G401 (cell line): ENCODE data around the gene C5orf46. TPM values are rescaled to one million over a fixed set of nuclear protein-coding genes. Genes with fewer than 3 reads are reported as not detected.
"Not testable (repeated sequence)": the region's sequence is repeated elsewhere in the genome, so short reads cannot be mapped to it uniquely, and the experiment has no call there.

Experiments
- DNase-seq: peaks from one replicate; pipeline ENCODE4 v3.0.0-alpha.2; 2015; ENCODE audit warnings: low spot score
- in situ Hi-C: cut with HindIII; loops from 2 replicates; pipeline ENCODE4 v1.10.0; 2016; ENCODE audit warnings: low sequenced_read_pairs, mixed read lengths
- total RNA-seq: library from RNA; depleted of rRNA; stranded (reverse); fragments of >200 nt; shearing (Covaris generic); gene quantifications from 2 replicates; pipeline ENCODE4 v1.2.3, GENCODE V29; 2014

Gene C5orf46
- total RNA-seq, 1 experiment from 2014 or later: not detected

DNA sequence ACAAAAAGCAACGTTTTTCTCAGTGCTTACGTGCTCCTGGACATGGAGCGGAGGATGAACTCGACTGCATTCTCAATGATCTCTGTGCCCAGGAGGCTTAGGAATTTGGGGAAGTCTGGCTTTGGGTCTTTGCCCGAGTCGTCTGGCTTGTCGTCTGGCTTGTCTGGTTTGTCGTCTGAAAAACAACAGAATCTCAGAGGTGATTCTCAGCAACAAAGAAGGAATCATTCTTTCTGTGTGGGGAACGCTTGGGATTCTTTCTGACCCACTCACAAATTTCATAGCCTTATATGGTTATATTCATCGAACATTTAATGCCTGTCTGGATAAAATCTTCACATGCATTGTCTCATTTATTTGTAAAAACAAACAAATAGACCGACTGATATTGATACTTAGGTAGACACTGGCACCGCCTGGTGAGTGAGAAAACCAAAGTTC lies 4.7 kb downstream of the C5orf46 start:
- in situ Hi-C loops: no loop called here

DNA sequence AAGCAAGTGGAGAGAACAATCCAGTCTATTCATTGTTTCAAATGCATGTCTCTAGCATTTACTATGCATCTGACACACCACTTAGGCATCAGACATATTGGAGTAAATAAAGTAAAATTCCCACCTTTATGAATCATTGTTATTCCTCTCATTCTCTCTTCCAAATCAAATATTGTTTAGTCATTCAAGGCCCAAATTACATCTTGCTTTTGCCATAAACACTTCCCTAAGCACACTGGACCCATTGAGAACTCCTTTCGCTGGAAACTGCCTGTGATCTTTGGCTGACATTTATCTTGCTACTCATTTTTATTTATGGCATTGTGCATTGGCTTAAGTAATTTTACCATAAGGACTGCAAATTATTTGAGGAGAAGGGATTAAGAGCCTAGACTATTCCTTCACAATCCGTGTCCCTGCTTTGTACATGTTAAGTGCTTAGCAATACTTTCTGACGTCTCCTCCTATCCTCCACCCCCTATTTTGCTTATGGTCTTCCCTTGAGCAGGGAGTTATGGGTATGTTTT lies 7.4 kb downstream of the C5orf46 start:
- DNase-seq: no peak
- in situ Hi-C loops: no loop called here

More for the DNA sequence above, 4.7 kb downstream of the C5orf46 start:
- no peak for DNase-seq

DNA sequence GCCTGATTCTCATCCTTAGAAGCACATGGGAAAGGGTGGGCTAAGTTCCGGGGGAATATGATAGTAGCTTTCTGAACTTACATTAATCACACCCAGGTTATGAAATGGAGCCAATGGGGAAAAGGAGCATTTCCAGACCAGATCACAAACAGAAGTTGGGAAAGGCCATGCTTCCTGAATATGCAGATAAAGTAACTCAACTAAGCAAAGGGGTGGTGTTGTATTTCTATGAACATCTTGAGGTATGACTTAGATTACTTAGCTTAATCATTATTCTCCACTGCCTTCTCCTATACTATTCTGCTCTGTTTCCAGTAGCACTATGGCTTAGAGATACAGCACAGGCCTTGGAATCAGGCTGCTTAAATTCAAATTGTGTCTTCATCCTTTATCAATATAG lies 10.5 kb downstream of the C5orf46 start:
- in situ Hi-C loops: no loop called here
- DNase-seq: no peak

DNA sequence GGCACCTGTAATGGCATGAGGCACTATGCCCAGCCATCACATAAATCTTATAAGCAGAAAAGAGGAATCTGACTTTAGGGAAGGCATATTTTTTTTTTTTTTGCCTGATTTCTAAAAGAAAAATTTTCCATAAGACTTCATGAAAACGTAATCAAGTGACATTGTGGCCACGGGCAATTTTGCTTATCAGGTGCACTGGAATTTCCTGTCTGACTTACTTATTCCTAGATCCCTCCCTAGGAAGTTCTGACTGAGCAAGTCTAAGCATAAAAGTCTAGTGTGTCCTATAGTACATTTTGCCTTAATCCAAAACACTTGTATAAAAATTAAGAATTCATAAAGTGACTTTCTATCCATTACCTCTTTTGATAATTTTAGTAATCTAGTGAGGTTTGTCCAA lies 12.5 kb downstream of the C5orf46 start:
- no peak for DNase-seq

DNA sequence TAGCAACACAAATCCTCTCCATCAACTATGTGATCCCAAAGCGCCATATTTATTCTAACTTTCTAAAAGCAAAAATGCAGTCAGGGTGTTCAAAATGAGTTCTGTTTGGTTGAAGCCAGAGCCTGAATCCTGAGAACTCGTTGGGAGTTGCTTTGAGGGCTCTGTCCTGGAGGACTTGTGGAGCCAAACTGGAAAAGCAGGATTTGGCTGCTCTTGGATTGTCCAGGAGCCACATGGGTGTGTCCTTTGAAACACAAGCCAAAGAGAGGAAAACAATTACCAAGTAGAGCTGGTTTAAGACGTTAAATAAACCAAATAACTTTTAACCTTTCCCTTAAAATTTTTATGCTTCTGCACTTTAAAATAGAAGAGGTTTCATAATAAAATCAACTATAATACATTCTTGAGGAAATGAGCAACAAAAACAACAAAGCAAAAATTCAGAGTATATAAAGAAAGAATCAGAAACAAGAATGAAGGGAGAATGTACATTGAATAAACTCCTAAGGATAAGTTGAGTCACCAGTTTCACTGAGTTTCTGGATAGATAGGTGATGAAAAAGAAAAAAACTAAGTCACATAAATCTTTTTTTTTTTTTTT lies 13.5 kb downstream of the C5orf46 start:
- in situ Hi-C loops: no loop called here
- no peak for DNase-seq

More for the DNA sequence above, 12.5 kb downstream of the C5orf46 start:
- in situ Hi-C loops: no loop called here

DNA sequence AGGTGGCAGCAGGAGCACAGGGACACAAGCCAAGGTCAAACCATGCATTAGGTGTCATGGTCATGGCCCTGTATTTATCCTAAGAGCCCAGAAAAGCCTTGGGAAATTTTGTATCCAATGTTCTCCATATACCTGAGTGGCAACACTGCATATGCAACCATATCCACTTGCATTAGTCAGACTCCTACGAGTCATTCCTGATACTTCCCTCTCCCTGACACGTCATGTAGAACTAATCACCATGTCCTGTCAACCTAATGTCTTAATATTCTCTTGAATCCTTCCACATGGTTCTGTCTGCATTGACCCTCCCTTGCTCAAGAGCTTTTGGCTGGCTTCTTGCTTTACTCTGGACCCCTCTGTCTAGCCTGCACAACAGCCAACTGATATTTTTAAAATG lies 18.4 kb downstream of the C5orf46 start:
- in situ Hi-C loops: no loop called here
- no peak for DNase-seq

DNA sequence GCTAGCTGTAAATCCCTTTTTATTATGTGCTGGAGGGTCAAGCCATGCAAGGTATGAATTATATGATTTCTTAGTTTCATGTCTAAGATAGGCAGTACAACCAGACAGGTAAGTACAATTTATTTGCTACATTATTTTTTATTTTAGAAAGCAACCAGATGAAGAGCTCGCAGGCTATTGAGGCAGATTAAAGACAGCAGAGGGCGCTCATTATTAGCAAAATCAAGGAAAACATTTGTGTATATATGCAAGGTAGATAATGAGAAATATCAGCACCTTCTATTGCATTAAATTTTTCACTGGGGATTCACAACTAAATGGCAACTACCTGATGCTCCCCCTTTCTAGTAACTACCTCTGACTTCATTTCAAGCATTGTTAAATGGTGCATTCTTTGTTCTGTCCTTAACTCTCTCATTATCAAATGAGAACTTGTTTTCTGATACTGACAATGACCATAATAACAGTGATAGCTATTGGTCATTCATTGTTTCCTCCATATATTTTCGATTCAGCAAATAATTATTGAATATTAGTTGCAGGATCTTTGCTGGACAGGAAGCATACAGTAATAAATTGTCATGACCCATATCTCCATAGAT lies 19.2 kb downstream of the C5orf46 start:
- in situ Hi-C loops: no loop called here

DNA sequence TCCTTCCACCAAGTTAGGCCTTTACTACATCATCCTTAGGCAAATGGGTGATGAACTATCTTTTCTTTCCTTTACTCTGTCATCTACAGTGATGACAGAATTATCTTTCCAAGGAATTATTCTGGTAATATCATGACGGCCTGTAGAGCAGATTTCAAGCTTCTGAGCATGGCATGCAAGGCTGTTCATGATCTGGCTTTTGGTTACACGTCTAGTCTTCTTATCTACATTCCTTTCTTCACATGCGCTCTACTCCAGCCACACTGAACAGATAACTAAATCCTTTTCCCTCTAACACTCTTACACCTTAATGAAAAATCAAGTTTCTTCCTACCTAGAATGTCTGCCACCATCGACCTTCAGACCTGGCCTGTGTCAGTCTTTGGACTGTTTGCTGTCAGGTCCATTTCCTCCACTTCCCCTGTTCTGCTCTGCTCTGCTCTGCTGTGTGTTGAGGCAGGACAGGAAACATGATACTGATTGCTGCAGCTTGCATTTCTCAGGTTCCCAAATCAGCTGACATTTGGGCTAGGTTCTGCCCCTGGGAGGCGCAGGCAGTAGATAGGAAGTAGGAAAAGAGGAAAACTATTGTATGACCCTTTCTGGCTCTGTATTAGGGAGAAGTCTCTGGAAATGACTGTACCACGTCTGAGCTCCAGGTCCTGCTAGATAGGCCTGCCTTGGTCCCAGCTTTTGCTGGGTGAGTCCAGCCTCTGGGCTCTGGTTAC lies 23.6 kb downstream of the C5orf46 start:
- in situ Hi-C loops: no loop called here
- DNase-seq: no peak

More for the DNA sequence above, 19.2 kb downstream of the C5orf46 start:
- peak; percentile 77 for DNase-seq

DNA sequence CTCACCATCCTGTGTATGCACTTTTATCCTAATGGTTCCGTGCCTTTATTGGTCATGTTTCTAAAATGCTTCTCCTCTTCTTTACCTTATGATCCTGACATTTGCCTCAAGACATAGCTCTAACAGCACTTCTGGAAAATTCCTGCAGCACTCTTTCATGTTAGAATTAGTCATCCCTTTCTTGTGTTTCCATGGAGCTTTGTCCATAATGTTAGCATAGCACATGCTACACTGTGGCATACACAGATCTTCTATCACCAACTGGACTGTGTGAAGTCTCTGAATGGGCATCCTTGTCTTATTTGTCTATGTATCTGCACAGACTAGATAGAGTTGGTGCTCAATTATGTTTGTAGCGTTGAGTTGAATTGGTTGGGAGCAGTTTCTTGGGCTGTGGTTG lies 25.9 kb downstream of the C5orf46 start:
- no peak for DNase-seq
- in situ Hi-C loops: no loop called here

DNA sequence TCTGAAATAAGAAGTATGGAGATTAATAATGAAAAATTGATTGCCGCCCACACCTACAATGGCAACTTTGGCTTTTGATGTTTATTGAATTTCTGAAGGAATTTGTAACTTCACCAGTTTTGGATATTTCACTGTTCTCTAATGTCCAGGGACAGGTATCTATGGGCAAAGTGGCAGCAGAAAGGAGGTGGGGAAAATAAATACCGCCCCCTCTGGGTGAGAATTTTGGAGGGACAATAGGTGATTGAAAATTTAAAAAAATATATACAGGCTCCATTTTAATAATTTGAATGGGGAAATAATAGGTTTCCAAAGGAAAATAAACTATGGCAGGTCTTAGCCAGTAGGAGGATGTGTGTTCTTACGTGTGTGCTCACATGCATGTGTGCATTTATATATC lies 26.6 kb downstream of the C5orf46 start:
- DNase-seq: no peak
- in situ Hi-C loops: no loop called here

DNA sequence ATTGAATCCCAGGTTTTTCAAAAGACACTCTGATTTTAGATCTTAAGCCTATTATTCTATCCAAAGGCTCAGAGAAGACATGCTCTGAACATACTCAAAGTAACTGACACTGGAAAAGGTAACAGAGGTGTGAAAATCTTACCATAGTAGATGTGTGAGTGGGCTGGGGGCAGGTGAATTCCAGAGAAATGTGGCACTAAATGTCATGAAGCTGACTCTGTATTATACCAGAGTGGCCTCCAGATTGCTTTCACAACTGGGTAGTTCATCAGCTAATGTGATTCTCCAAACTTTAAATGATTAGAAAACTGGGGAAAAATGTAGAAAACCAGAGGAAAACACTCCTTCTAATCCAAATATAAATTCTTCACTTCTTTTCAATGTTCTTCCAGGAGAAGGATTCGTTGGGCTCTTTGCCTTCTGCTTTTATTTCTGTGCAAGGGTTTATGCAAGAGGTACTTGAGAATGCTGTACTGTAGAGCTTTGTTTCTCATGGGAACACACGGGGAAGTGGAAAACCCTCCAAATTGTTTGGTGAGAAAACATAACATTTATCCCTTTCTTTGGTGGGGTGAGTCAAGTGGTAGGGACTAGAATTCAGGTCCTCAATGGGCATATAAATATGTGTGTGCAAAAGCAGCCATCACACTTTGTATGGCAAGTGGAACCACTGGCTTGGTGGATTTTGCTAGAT lies 28.1 kb downstream of the C5orf46 start, which contains the start of gene SCGB3A2:
TSS of gene SCGB3A2 (plus strand) at position 646 of the 694 bp plus-strand sequence. CDS start 93 bp downstream, outside the sequence.
- in situ Hi-C loops: no loop called here
- DNase-seq: no peak

DNA sequence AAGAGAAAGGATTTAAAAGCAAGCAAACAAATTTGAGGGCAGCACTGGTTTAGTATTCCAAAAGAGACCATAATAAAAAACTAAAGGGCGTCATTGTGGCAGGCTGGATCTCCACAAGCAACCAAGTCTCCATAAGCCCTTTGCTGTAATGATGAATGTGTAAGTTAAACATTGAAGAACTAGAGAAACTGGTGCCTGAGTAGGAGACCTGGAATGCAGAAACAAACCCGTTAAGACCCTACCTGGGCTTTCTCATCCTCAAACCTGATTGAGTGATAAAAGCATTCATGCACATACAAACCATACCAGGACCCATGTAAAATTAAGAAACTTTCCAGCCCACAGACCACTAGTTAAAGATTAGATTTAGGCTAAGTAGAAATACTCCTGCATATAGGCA lies 29.7 kb downstream of the C5orf46 start:
- no peak for DNase-seq
- in situ Hi-C loops: no loop called here

DNA sequence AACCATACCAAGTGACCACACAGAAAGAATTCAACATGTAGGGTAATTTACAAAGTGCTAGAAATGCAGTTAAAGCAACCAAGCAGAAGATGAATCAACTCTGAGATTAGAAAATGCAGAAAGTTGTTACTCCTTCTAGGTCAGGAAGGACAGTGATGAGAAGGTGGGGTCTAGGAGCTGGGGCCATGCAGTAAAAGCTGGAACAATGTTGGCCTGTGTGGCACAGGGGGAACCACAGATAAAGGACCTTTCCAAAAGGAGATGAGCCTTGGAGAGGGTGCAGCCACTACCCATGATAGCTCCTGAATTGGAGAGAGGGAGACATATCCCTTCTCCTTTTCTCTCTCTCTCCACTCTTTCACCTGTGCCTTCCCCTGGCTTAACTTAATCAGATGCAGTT lies 30.2 kb downstream of the C5orf46 start:
- in situ Hi-C loops: no loop called here
- DNase-seq: no peak

DNA sequence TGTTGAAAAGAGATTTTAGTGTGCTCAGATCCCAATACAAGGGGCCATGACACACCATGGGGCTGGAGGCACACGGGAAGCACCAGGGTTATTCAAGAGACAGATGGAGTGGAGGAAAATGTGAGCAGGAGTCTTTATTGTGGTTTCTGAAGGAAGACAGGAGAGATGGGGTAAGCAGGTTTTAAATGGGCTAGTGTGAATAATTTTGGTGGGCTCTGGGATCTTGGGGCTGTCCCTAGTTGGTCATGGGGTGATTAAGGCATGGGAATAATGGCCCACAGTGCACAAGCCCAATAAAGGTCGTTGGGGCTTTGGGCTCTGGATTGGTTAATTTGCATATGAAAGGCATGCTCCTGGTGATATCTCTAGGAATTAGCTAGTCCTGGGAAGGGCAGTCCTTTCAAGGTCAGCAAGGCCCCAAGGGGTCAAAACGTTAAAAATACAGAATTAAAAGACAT lies 31.4 kb downstream of the C5orf46 start:
- in situ Hi-C loops: no loop called here
- DNase-seq: no peak

DNA sequence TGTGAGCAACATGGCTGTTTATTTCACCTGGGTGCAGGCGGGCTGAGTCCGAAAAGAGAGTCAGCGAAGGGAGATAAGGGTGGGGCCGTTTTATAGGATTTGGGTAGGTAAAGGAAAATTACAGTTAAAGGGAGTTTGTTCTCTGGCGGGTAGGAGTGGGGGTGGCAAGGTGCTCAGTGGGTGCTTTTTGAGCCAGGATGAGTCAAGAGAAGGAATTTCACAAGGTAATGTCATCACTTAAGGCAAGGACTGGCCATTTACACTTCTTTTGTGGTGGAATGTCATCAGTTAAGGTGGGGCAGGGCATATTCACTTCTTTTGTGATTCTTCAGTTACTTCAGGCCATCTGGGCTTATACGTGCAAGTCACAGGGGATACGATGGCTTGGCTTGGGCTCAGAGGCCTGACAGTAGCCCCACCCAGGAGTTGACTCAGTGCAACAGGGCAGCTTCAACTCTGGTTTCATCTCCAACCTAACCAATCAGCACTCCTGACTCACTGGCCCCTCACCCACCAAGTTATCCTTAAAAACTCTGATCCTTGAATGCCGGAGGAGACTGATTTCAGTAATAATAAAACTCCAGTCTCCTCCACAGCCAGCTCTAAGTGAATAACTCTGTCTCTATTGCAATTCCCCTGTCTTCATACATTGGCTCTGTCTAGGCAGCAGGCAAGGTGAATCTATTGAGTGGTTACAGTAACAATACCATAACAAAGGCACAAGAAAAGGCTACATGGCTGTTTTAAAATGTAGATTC lies 32.0 kb downstream of the C5orf46 start:
- in situ Hi-C loops, DNase-seq: not testable (repeated sequence)

DNA sequence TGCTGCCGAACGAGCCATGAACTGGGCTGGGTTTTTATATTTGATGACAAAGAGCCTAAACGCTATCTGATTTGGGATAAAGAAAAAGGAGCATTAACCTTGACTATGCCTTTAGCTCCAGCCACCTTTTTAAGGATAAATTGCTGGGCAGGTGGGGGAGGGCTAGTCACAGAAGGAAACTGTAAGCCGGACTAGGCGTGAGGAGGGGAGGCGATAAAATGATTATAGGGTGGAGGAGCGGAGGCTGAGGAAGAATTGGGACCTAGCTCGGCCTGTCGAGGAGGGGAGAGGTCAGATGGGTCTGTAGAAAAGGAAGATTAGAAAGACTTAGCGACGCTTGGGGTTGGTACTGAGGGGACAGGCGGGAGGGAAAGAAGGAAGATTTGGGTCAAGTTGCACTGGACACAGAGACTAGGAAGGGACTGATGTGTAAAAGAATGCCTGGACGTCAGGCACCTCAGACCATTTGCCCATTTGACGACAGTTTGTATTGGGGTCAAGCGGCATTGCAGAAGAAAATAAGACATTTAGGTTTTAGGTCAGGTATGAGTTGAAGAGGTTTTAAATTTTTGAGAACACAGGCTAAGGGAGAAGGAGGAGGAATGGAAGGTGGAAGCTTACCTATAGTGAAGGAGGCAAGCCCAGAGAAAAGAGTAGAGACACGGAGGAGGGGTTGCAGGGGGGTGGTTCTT lies 33.4 kb downstream of the C5orf46 start:
- in situ Hi-C loops, DNase-seq: not testable (repeated sequence)

DNA sequence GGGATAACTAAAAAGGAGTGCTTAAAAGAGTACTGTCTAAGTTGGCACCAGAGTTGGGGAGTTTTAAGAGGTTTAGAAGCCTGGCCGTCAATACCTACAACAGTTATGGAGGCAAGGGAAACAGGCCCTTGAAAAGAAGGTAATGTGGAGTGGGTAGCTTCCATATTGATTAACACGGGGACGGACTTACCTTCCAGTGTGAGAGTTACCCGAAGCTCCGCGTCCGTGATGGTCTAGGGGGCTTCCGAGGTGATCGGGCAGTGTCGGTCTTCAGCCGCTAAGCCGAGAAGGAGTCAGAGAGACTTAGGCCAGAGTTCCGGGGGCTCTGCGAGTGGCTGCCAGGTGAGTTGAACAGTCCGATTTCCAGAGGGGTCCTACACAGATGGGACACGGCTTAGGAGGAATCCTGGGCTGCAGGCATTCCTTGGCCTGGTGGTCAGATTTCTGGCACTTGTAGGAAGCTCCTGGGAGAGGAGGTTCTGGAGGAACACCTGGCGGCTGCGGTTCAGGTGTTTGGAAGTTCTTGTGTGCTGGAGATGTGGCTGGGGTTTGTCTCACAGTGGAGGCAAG lies 34.3 kb downstream of the C5orf46 start:
- in situ Hi-C loops, DNase-seq: not testable (repeated sequence)

DNA sequence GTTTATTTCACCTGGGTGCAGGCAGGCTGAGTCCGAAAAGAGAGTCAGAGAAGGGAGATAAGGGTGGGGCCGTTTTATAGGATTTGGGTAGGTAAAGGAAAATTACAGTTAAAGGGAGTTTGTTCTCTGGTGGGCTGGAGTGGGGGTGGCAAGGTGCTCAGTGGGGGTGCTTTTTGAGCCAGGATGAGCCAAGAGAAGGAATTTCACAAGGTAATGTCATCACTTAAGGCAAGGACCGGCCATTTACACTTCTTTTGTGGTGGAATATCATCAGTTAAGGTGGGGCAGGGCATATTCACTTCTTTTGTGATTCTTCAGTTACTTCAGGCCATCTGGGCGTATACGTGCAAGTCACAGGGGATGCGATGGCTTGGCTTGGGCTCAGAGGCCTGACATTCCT lies 36.4 kb downstream of the C5orf46 start:
- in situ Hi-C loops, DNase-seq: not testable (repeated sequence)
